Activated naive CD4-positive, alpha-beta T cell (primary cell): ENCODE data around the gene ISG15.

ENCODE experiments used
- DNase-seq, 4 experiments: peaks; one replicate each; lab custom pipeline; 2025; lab: John Stamatoyannopoulos, UW

Gene ISG15

GRCh38 chr1:1013105-1013921, at the start of gene ISG15:
ISG15 (plus strand) TSS chr1:1013497; CDS start chr1:1013574, 77 bp downstream.
- DNase-seq = peak; percentile 45 to 89 (median 62)

- no peak for DNase-seq
These were observed 49.4 kb upstream of the ISG15 start for GRCh38 chr1:963746-964525.

GRCh38 chr1:964691-965525, 48.4 kb upstream of the ISG15 start:
- no peak for DNase-seq

- DNase-seq = no peak
These were observed 47.7 kb upstream of the ISG15 start for GRCh38 chr1:965526-966134.

- DNase-seq = no peak
These were observed 47.1 kb upstream of the ISG15 start, which contains the start of gene PLEKHN1 for GRCh38 chr1:966135-966703. PLEKHN1 (plus strand) TSS chr1:966482; CDS start chr1:966532, 50 bp downstream.

- peak; percentile 57 to 80 (median 66) for DNase-seq
These were observed 46.5 kb upstream of the ISG15 start for GRCh38 chr1:966704-967300.

GRCh38 chr1:967466-968343, 45.6 kb upstream of the ISG15 start:
- DNase-seq = no peak

- DNase-seq = no peak
These were observed 43.9 kb upstream of the ISG15 start for GRCh38 chr1:969260-969855.

GRCh38 chr1:970242-970972, 42.9 kb upstream of the ISG15 start:
- no peak for DNase-seq

GRCh38 chr1:970973-971730, 42.1 kb upstream of the ISG15 start:
- no peak for DNase-seq

GRCh38 chr1:971751-972506, 41.4 kb upstream of the ISG15 start:
- no peak for DNase-seq

- DNase-seq = no peak
These were observed 40.4 kb upstream of the ISG15 start for GRCh38 chr1:972726-973458.

- no peak for DNase-seq
These were observed 39.6 kb upstream of the ISG15 start for GRCh38 chr1:973459-974292.

GRCh38 chr1:974293-974640, 39.0 kb upstream of the ISG15 start:
- DNase-seq = no peak

GRCh38 chr1:974687-975328, 38.5 kb upstream of the ISG15 start:
- no peak for DNase-seq
